ENCODE data around the gene ARHGEF19.

DNA sequence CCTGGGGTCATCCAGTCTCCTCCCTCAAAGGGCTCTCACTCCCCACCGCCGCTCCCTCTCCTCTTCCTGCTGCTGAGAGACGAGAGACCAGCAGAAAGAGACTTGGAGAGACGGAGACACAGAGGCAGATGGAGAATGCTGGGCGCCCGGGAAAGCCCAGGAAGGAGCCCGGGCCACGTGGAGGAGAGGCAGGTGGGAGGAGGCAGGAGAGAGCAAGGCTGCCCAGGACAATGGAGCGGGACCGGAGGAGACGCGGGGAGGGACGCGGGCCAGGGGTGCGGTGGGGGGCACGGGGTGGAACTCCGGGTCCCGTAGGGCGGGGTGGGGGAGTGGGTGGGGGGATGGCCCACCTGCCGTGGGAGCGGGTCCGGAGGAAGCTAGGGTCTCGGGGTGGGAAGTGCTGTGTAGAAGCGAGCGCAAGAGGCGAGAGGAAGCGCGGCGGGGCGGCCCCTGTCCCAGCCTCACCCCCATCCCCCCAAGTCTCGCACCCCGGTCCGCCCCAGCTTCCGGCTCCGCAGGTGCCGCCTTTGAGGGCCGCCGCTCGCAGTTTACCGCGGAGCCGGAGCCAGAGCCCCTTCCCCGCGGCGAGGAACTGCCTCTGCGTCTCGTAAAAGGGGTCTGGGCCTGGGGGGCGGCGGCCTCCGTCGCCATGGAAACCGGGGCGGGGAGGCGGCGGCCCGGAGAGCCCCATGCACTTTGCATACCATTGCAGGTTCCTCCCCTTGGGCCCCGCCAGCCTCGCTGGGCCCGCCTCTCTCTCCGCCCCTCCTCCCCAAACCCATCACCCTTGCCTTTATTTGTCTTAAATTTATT lies 44.9 kb downstream of the ARHGEF19 start:
- TF ChIP-seq, protein P1, sequence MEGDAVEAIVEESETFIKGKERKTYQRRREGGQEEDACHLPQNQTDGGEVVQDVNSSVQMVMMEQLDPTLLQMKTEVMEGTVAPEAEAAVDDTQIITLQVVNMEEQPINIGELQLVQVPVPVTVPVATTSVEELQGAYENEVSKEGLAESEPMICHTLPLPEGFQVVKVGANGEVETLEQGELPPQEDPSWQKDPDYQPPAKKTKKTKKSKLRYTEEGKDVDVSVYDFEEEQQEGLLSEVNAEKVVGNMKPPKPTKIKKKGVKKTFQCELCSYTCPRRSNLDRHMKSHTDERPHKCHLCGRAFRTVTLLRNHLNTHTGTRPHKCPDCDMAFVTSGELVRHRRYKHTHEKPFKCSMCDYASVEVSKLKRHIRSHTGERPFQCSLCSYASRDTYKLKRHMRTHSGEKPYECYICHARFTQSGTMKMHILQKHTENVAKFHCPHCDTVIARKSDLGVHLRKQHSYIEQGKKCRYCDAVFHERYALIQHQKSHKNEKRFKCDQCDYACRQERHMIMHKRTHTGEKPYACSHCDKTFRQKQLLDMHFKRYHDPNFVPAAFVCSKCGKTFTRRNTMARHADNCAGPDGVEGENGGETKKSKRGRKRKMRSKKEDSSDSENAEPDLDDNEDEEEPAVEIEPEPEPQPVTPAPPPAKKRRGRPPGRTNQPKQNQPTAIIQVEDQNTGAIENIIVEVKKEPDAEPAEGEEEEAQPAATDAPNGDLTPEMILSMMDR (IDR thresholded peaks at IDR 0.05): no peak
- no peak for TF ChIP-seq POLR2A (IDR thresholded peaks at IDR 0.05)

Data from heart left ventricle (tissue), 13 donors.